CD1c-positive myeloid dendritic cell (primary cell): ENCODE data around the gene KBTBD2.
"Not testable (repeated sequence)": the region's sequence is repeated elsewhere in the genome, so short reads cannot be mapped to it uniquely, and the experiment has no call there.

ENCODE experiments used
- DNase-seq: peaks from one replicate; pipeline ENCODE4 v3.0.0-alpha.2; 2016; ENCODE audit errors: extremely low spot score

The KBTBD2 gene

DNA sequence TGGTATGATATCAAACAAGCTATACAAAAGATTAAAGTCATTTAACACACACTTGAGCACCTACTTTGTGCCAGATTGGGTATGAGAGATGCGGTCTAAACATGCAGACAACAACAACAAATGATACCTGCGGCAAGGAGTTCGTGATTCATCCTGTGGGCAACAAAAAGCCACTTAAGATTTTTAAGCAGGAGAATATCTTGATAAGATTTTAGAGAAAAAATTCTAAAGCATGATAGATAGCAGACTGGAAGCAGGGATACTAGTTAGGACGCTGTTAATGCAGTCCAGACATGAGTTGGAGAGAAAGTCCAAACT is 1.6 kb upstream of the KBTBD2 start:
- no peak for DNase-seq

DNA sequence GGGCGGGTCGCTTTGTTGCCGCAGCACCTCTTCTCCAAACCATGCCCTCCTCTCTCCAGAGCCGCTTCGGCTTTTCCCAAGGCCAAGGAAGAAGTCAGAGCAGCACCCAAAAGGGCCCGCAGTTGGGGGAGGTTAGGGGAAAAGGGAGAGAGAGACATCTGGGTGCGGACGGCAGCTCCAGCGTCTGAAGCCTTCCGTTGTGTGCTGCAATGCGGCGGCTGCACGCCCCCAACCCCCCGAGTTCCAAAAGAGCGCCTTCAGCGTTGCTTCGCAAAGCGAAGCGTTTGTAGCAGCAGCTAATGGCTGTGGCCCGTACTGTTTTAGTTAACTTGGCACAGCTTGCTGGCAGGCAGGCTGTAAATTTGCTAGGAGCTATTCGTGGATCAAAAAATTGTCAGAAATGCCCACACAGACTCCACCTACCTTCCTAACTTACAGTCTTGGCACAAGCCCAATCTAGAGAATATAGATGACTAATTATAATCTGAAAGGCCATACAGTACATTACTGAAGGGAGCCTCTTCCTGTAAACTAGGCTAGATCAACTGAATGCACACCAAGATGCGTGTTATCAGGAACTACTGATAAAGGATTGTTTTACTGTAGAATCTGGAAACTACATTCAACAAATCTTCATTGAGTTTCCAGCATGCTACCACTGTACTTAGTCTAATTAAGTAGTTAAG is 1.1 kb upstream of the KBTBD2 start:
- peak; percentile 75 for DNase-seq

DNA sequence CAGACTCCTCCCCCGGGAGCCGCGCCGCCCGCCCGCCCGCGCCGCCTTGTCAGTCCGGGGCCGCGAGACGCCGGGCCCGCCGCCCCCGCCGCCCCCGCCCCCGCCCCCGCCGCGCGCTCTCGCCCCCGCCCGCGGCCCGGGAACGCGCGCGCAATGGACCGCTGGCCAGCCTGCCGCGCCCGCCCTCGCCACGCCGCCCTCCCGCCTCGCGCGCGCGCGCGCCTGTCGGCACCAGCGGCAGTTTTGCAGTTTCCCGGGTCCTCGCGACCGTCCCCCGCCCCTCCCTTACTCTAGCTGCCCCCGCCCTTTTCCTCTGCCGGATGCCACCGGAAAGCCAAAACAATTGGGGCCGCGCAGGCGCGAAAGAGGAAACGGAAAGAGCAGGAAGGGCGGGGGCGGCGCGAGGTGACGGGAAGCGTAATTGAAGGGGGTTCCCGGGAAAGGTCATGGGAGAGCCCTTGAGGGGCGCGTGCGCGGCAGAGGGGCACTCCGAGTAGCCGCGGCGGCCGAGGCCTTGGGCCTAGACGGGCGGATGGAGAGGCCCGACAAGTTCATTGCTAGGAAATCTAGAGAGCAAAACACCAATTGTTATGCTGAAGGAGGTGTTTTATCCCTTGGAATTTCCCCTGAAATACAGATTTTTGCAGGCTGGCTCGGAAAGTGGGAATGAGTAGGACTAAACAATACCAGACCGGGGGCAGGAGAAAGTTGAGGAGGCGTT is 400 bp upstream of the KBTBD2 start:
- peak; percentile 99 for DNase-seq

DNA sequence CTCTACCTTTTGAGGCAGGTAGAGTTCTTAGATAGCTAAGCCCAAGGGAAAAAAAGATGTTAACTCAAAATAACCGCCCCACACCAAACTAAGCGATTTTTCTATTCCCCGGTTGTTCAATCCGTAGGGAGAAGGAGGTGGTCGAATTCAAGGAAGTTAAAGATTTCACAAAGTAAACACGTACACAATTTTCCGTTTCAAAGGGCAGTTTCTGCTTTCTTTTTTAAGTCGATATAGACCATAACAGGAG is 842 bp downstream of the KBTBD2 start:
- DNase-seq, result no peak

DNA sequence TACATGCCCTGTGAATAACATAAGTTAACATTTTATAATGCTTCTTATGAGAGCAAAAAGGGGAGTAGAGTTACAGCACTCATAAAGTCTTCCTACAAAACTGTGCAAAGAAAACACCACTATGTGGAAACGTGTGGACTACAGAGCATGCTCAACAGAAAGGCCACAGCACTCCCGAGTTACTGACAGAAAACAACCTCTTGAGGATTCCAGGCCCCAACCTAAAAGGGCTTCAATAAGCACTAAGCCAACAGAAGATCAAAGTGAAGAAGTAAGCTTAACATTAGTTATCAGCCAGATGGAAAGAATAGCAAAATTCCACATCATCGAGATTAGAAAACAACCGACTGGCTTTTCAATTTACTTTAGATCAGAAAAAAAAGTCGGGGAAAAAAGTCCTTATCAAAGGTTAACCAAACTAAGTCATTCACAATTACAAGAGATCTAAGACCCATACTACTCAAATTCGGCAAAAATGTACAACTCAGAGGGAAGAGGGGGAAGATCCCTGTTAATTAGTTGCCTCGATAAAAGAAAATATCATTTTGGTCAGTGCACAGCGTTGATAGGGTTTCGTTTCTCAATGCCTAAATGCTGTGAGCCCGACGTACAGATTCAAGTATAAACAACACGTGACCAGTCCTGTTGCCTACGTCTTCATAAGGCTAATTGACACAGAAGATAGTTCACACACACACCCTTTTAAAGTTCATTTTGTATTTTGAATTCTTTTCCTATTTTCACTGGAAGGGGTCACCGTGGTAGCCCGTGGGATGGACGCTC is 1.4 kb downstream of the KBTBD2 start:
- peak; percentile 74 for DNase-seq

DNA sequence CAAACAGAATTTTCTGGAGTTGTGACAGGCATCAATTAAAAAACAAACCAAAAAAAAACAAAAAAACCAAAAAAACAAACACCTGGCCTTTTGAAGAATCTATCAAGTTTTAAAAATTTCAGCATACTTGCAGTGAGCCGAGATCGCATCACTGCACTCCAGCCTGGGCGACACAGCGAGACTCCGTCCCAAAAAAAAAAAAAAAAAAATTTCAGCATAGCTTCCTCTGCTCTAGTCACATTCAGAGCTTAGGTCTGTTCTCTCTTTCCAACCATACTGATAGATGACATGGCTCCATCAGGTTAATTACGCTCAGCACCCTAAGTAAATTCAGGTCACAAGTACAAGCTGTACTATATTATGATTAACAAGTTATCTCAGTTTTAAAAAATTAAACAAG is 3.1 kb downstream of the KBTBD2 start:
- no peak for DNase-seq

DNA sequence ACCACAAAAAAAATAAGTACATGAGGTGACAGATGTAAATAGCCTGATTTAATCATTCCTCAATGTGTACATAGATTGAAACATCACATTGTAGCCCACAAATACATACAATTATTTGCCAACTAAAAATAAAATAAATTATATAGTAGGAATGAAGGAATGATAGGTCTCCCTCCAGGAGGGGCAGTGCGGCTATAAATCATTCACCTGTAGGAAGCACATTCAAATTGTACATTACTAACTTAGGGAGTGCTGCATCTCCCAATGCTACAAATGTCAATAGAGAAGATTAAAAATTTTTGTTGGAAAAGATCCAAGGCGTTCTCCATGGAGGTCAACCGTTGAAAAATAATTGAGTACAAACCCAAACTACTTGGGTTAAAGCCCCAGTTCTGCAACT is 4.2 kb downstream of the KBTBD2 start:
- no peak for DNase-seq

DNA sequence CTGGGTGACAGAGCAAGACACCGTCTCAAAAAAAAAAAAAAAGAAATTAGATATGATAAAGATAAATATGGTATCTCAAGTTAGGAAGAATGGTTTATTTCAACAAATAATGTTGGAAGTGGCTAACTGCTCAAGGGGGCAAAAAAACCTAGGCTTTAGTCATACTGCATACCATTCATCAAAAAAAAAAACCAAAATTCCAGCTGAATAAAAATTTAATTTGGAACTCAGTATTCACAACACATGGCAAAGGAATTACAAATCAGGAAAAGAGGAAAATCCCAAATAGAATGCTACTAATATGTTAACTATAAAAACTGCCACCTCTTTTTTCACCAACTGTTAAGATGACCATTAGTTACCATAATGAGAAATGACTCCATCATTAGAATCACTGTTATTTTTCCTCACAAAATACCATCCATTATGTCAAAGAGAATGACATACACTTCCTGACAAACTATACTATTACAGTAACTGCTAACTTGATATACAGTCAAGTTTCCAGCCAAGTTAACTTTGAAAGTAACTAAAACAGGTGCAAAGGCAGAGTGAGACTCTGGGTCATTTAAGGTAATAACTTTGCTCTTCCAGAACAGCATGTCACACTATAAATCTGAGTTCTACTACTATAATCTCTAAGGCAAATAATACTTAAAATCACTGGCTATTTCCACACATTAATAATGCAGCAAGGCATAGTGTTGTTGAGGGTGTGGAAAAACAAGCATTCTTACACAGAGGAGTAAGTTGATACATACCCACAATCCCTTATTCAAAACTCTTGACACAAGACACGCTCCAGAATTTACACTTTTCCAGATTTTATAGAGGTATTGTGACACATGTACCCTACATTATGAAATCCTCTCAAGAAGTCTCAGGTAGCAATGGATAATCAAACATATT is 10.2 kb downstream of the KBTBD2 start:
- DNase-seq, result no peak

DNA sequence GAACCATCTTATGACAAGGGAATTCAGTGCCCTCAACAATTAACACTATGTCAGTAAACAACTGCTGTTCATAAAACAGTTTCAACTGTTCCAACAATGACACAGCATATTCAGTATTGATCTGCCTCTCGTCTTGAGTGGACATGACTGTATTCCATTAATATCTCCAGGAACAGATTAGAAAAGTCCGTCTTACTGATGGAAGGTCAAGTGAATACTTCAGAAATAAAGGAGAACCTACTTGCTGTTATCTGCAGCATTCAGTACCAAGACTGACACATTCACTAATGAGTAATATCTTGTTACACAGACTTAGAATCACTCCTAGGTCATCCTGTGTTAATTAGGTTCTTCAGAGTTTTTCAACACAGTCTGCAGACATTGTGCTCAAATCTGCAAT is 12.1 kb downstream of the KBTBD2 start:
- no peak for DNase-seq

DNA sequence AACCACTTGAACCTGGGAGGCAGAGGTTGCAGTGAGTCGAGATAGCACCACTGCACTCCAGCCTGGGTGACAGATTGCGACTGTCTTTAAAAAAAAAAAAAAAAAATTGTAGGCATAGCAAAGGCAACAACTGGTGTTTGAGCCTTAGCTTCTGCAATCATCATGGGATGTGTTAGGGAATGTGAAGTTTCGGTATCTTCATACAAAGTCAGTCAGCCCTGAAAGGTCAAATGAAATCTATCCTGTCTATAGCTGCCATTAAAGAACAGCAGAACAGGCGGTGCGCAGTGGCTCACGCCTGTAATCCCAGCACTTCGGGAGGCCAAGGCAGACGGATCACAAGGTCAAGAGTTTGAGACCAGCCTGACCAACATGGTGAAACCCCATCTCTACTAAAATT is 13.5 kb downstream of the KBTBD2 start:
- not testable (repeated sequence) for DNase-seq

DNA sequence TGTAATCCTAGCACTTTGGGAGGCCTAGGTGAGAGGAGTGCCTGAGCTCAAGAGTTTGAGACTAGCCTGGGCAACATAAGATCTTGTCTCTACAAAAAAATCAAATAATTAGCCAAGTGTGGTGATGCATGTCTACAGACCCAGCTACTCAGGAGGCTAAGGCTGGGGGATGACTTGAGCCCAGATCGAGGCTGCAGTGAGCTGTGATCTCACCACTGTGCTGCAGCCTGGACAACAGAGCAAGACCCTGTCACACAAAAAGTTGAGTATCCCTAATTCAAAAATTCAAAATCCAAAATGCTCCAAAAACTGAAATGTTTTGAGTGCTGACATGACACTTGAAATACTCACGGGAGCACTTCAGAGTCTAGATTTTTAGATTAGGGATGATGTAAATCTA is 19.1 kb downstream of the KBTBD2 start:
- DNase-seq, result no peak

DNA sequence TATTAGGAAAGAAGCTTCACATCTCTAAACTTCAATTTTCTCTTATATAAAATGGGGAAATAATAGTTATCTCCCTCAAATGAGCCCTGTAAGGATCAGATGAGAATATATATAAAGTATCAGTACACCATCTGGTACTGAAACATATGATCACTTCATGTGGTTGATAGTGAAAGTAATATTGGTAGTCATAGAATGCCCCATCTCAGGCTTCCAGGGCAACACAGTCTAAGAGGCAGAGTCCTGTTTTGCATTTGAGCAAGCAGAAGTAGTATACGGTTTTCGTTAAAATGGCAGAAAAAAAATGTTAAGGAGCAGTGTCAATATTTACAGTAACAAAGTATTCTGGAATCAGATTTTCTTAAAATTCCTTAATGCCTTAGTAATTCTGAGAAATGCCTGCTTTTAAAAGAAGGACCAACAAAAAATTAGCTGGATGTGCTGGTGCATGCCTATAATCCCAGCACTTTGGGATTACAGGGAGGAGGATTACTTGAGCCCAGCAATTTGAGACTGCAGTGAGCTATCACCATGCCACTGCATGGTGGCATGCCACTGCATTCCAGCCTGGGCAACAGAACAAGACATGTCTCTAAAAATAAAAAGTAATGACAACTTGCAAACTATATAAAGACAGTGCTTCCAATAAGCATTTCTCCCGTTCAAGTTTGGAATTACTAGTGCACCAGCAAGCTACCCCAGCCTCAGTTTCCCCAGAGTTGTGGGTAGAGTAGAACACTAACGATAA is 19.8 kb downstream of the KBTBD2 start:
- DNase-seq, result no peak

DNA sequence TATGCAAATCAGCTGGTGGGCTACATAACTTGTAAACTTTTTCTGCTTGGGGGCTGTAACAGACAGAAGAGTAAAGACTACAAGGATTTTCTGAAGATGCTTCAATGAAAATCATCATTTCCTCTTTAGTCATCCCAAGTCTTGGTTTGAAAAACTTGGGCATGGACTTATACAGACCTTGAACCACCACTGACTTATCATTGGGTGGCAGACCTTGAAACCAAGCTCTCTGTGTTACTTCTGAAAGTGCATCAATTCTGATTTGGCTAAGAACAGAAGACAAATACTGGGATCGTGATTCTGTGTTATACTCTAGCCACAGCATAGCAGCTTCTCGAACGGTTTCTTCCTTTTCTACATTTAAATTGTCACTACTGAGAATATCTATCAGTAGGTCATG is 21.3 kb downstream of the KBTBD2 start:
- DNase-seq, result no peak

DNA sequence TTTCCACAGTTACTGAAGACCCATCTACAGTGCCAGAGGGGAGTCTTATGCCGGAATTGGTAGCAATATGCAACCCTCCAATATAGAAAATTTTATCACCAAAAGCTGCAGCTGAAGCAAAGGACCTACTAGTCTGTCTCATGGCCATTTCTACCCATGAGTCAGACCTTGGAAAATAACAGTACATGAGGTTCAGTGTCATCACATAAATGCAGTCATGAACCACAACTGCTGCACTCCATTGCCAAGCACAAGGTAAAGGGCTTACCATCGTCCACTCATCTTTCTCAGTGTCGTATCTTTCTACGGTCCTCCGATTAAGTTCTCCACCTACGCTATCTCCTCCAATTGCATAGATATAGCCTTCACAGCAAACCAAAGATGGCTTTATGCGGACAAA is 21.8 kb downstream of the KBTBD2 start:
- no peak for DNase-seq

DNA sequence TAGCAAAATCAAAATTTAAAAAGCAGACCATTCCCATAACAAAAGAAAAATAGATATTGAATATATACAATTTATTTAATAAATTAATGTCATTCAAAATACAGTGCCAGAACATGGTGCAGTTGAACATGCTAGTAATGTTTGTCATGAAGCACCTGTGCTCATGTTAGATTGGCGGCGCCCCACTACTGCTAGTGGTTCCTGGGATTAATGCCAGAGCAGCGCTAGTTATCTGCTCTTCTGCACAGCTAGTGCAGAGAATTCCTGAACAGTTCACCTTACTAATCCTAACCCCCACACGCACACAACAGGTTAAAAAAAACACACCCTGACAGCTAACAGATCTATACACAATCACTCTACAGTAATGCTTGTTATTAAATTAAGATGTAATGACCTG is 23.4 kb downstream of the KBTBD2 start:
- no peak for DNase-seq

DNA sequence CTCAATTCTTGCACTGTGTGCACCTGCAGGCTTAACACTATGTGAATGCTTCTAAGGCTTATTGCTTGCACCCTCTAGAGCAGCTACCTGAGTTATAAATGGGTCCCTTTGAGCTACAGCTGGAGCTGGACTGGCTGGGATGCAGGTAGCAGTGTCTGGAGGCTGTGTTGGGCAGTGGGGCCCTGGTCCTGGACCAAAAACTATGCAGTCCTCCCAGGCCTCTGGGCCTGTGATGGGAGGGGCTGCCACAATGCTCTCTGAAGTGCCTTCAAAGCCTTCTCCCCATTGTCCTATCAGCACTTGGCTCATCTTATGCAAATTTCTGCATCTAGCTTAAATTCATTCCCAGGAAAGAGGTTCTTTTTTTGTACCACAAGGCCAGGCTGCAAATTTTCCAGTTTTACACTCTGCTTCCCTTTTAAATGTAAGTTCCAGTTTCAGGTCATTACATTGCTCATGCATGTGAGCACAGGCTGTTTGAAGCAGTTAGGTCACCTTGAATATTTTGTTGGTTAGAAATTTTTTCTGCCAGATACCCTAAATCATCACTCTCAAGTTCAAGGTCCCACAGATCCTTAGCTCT is 26.0 kb downstream of the KBTBD2 start:
- peak; percentile 7 for DNase-seq

DNA sequence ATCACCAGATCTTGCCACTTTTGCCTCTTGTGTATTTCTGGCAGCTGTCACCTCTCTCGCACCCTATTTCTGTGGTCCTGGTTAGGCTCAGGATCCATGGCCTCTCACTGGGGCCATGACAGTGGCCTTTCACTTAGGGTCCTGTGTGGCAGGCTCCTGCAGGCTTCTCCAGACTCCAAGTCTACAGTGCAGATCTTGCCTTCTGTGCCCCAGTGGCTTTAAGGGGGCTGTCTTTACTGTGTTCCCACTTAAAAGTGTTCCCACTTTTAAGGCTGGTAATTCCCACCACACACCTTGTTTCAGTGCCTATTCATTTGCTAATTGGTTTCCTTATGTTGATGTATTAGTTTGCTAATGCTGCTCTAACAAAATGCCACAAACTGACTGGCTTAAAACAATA is 27.7 kb downstream of the KBTBD2 start:
- not testable (repeated sequence) for DNase-seq

DNA sequence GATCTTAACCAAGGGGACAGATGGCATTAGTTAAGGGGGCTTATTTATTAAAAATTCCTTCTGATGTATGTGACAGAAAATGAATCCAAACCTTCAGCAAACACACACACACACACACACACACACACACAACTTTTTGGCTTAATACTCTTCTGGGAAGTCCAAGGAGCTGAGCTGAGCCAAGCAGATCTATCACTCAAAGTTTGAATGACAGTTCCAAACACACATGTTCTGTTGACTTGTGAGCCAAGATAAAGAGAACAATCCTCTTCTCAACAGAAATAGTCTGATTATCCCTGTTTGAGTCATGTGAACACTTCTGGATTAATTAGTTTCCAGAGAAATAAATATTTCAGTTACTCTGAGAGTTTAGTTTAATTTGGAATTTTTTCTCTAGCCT is 31.5 kb downstream of the KBTBD2 start:
- DNase-seq, result no peak

DNA sequence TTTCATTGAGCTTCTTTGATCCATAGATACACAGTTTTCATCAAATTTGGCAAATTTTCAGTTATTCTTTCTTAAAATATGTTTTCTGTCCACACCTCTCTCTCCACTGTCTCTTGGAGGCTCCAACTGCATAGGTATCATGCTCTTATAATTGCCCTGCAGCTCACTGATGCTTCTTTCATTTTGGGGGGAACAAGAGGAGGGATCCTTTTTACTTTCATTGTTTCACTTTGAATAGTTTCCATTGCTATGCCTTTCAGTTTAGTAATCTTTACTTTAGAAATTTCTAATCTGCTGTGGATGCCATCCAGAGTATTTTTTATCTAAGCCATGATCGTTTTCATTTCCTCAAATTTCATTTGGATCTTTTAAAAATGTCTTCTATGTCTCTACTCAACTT is 32.9 kb downstream of the KBTBD2 start:
- DNase-seq, result no peak

DNA sequence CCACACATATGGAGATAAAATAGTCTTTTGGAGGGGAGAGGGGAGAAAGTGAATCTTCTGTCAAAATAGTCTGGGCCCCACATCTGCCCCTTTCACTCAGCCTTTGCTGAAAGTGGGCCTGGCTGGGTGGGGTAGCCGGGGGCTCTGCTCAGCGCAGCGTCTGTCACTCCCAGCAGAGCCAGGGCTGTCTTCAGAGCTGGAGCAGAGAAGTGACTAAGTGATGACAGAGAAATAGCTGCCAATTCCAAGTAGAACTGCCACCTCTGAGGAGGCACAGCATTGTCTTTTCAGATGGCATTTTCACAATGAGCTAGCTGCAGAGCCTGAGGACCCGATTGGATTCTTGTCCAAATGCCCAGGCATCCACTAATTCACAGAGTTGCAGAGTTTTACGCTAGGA is 34.5 kb downstream of the KBTBD2 start:
- not testable (repeated sequence) for DNase-seq
